ENCODE measurements around the gene XPR1.

DNA sequence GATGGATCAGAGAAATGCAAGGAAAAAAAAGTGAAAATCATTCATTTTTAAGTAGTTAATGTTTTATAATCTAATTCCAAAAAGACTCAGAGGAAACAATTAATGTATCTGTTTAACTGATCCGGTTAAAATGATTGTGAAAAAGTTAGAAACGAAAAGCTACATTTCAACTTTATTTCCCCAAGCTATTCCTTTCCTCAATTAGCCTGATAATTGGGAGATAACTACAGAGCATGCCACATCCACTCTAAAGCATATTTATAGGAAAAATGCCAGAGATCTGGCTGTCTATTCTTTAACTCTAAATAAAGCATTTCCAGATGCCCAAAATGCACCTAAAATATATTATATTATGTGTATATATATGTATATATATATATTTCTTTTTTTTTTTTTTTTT, 35.9 kb upstream of the XPR1 start:
- TF ChIP-seq, protein P1, sequence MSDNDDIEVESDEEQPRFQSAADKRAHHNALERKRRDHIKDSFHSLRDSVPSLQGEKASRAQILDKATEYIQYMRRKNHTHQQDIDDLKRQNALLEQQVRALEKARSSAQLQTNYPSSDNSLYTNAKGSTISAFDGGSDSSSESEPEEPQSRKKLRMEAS (IDR thresholded peaks at IDR 0.05): no peak
- TF ChIP-seq, protein P2, sequence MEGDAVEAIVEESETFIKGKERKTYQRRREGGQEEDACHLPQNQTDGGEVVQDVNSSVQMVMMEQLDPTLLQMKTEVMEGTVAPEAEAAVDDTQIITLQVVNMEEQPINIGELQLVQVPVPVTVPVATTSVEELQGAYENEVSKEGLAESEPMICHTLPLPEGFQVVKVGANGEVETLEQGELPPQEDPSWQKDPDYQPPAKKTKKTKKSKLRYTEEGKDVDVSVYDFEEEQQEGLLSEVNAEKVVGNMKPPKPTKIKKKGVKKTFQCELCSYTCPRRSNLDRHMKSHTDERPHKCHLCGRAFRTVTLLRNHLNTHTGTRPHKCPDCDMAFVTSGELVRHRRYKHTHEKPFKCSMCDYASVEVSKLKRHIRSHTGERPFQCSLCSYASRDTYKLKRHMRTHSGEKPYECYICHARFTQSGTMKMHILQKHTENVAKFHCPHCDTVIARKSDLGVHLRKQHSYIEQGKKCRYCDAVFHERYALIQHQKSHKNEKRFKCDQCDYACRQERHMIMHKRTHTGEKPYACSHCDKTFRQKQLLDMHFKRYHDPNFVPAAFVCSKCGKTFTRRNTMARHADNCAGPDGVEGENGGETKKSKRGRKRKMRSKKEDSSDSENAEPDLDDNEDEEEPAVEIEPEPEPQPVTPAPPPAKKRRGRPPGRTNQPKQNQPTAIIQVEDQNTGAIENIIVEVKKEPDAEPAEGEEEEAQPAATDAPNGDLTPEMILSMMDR (IDR thresholded peaks at IDR 0.05; ENCODE audit: control extremely low read depth in 1 of 3, insufficient read depth in 1 of 3, low read depth in 1 of 3, low read length in 3 of 3): no peak
- TF ChIP-seq TAF1 (IDR thresholded peaks at IDR 0.05; ENCODE audit: low read depth, low read length) (no peak), TEAD4 (IDR thresholded peaks at IDR 0.05; ENCODE audit: low read depth, low read length) (no peak), POLR2A (IDR thresholded peaks at IDR 0.05; ENCODE audit: control extremely low read depth in 1 of 2, low read depth in 2 of 2, low read length in 2 of 2) (no peak), BRCA1 (IDR thresholded peaks at IDR 0.05; ENCODE audit: low read depth, low read length) (no peak), EZH2 (IDR thresholded peaks at IDR 0.05; ENCODE audit: low read depth, low read length, severe bottlenecking) (no peak), JUN (IDR thresholded peaks at IDR 0.05; ENCODE audit: low read depth, low read length) (no peak), EP300 (IDR thresholded peaks at IDR 0.05; ENCODE audit: borderline replicate concordance in 1 of 2, low read depth in 2 of 2, low read length in 2 of 2) (no peak), JUND (IDR thresholded peaks at IDR 0.05; ENCODE audit: low read length) (no peak), MAFK (IDR thresholded peaks at IDR 0.05; ENCODE audit: low read depth, low read length) (no peak), ZNF274 (IDR thresholded peaks at IDR 0.05; ENCODE audit: borderline replicate concordance, extremely low read depth, low read length) (no peak), RNF2 (IDR thresholded peaks at IDR 0.05; ENCODE audit: borderline replicate concordance, low read depth, low read length, missing control alignments, poor library complexity, severe bottlenecking) (no peak)
- TF ChIP-seq, protein P3, sequence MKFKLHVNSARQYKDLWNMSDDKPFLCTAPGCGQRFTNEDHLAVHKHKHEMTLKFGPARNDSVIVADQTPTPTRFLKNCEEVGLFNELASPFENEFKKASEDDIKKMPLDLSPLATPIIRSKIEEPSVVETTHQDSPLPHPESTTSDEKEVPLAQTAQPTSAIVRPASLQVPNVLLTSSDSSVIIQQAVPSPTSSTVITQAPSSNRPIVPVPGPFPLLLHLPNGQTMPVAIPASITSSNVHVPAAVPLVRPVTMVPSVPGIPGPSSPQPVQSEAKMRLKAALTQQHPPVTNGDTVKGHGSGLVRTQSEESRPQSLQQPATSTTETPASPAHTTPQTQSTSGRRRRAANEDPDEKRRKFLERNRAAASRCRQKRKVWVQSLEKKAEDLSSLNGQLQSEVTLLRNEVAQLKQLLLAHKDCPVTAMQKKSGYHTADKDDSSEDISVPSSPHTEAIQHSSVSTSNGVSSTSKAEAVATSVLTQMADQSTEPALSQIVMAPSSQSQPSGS (IDR thresholded peaks at IDR 0.05; ENCODE audit: low read length): no peak

All from H1 (cell line).